OCI-LY7 (cell line): ENCODE data around the gene LRRC36.

Experiments
- EZH2phosphoT487 ChIP-seq: fragments of 200-600 bp; sonication (generic); IDR thresholded peaks from 2 replicates; pipeline ENCODE4 v1.6.1; 2018; ENCODE audit warnings: low read depth, borderline replicate concordance, mild to moderate bottlenecking, mixed run types, antibody characterized with exemption, low read length, moderate library complexity, mixed read lengths
- TF ChIP-seq, protein P1 (sequence below): fragments of 200-600 bp; sonication (generic); conservative IDR thresholded peaks from 2 replicates; pipeline ENCODE4 v1.5.1; 2014; ENCODE audit warnings: mild to moderate bottlenecking, antibody characterized with exemption, low read length, moderate library complexity, mixed read lengths

DNA sequence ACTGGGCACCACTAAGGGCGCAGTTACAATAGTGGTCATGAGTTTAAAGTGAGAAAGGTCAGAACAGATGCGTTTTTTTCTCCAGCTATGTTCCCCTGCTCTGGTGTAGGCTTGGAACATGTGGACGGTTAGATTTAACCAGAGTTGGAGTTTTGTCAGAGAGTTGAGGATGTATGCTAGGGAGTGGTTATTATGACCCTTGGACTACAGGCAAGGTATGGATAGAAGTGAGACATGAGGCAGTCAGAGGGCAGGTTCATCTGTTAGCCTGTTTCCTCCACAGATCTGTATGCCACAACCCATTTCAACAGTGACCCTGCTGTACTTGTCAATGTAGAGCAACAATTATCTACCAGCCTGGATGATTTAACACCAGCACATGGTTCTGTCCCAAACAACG is 44.0 kb downstream of the LRRC36 start:
- TF ChIP-seq EZH2phosphoT487 = no peak
- TF ChIP-seq, protein P1, sequence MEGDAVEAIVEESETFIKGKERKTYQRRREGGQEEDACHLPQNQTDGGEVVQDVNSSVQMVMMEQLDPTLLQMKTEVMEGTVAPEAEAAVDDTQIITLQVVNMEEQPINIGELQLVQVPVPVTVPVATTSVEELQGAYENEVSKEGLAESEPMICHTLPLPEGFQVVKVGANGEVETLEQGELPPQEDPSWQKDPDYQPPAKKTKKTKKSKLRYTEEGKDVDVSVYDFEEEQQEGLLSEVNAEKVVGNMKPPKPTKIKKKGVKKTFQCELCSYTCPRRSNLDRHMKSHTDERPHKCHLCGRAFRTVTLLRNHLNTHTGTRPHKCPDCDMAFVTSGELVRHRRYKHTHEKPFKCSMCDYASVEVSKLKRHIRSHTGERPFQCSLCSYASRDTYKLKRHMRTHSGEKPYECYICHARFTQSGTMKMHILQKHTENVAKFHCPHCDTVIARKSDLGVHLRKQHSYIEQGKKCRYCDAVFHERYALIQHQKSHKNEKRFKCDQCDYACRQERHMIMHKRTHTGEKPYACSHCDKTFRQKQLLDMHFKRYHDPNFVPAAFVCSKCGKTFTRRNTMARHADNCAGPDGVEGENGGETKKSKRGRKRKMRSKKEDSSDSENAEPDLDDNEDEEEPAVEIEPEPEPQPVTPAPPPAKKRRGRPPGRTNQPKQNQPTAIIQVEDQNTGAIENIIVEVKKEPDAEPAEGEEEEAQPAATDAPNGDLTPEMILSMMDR = no peak
